ENCODE results near the gene C6orf62. TPM values are rescaled to one million over a fixed set of nuclear protein-coding genes. Genes with fewer than 3 reads are reported as not detected.

Gene C6orf62
- polyA plus RNA-seq, 2 of the 4 experiments (the other 2 are of a cell fraction) = 66.3 to 73.4 TPM

DNA sequence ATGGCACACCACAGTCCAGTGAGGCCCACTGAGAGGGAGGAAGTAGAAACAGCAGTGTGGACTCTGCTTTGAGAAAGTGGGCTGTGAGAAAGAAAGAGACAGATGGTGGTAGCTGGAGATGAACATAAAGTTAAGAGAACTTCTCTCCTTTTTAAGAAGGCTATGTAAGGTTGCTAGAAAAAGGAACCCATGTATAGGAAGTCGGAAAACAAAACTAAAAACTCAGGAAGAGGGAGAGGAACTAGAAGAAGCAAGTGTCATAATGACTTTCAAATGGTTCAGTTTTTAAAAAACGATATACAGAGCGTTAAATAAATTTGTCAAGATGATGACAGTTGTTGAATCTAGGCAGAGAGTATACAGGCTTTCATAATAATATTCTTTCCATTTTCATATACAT lies 30.3 kb upstream of the C6orf62 start:
- WGBS (ENCODE audit: missing lambda C conversion rate) = 57% methylated on average over 3 of the region's 3 CpGs
- DNase-seq (ENCODE audit: low read depth in 1 of 2, low spot score in 1 of 2) = no peak
- Histone ChIP-seq H3K4me2 (no peak overlapping the region), H3K4me3 (no peak overlapping the region), H3K9me3 (0 out of 3 replicates have a peak, but pooled peaks cover 5% of the 10 kb centered on the region), H3K4me1 (no peaks in the 10 kb centered on the region), H3K27ac (no peak overlapping the region)
- POLR2A ChIA-PET = no interaction called here
- ATAC-seq = no peak
- FAIRE-seq = no peak
- CTCF ChIA-PET = interaction anchor here (0.7 kb wide), 1 partner anchor 25 kb away, joined by 4 read pairs; the partner anchor contains the start of gene GMNN
- TF ChIP-seq CHD4 (IDR thresholded peaks at IDR 0.05; ENCODE audit: borderline replicate concordance) (no peak), RARB (CRISPR knock-in tag; IDR thresholded peaks at IDR 0.05) (no peak), HDAC2 (IDR thresholded peaks at IDR 0.05) (no peak), FOSL2 (IDR thresholded peaks at IDR 0.05) (no peak), FOSL2 (CRISPR knock-in tag; IDR thresholded peaks at IDR 0.05) (no peak), MAFK (IDR thresholded peaks at IDR 0.05; ENCODE audit: partially characterized antibody) (no peak), RNF2 (IDR thresholded peaks at IDR 0.05; ENCODE audit: borderline replicate concordance, low read depth) (no peak), HOXA7 (CRISPR knock-in tag; IDR thresholded peaks at IDR 0.05) (no peak), CEBPB (IDR thresholded peaks at IDR 0.05) (no peak), RFX5 (IDR thresholded peaks at IDR 0.05) (no peak), REST (IDR thresholded peaks at IDR 0.05) (no peak), NPAS2 (CRISPR knock-in tag; IDR thresholded peaks at IDR 0.05; ENCODE audit: borderline replicate concordance) (no peak), CBX2 (IDR thresholded peaks at IDR 0.05; ENCODE audit: borderline replicate concordance, low read depth) (no peak), ZC3H11A (IDR thresholded peaks at IDR 0.05) (no peak), HOXB13 (CRISPR knock-in tag; IDR thresholded peaks at IDR 0.05; ENCODE audit: low read depth) (no peak), PHF8 (IDR thresholded peaks at IDR 0.05; ENCODE audit: borderline replicate concordance, low read depth) (no peak), EP300 (IDR thresholded peaks at IDR 0.05) (no peak)
- TF ChIP-seq, protein P1, sequence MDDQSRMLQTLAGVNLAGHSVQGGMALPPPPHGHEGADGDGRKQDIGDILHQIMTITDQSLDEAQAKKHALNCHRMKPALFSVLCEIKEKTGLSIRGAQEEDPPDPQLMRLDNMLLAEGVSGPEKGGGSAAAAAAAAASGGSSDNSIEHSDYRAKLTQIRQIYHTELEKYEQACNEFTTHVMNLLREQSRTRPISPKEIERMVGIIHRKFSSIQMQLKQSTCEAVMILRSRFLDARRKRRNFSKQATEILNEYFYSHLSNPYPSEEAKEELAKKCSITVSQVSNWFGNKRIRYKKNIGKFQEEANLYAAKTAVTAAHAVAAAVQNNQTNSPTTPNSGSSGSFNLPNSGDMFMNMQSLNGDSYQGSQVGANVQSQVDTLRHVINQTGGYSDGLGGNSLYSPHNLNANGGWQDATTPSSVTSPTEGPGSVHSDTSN (IDR thresholded peaks at IDR 0.05) = no peak
- TF ChIP-seq, protein P2, sequence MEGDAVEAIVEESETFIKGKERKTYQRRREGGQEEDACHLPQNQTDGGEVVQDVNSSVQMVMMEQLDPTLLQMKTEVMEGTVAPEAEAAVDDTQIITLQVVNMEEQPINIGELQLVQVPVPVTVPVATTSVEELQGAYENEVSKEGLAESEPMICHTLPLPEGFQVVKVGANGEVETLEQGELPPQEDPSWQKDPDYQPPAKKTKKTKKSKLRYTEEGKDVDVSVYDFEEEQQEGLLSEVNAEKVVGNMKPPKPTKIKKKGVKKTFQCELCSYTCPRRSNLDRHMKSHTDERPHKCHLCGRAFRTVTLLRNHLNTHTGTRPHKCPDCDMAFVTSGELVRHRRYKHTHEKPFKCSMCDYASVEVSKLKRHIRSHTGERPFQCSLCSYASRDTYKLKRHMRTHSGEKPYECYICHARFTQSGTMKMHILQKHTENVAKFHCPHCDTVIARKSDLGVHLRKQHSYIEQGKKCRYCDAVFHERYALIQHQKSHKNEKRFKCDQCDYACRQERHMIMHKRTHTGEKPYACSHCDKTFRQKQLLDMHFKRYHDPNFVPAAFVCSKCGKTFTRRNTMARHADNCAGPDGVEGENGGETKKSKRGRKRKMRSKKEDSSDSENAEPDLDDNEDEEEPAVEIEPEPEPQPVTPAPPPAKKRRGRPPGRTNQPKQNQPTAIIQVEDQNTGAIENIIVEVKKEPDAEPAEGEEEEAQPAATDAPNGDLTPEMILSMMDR (IDR thresholded peaks at IDR 0.05) = no peak

GRCh38 chr6:24744911-24745310 lies 26.0 kb upstream of the C6orf62 start:
- FAIRE-seq = no peak
- CTCF ChIA-PET = interaction anchor here (1.8 kb wide), 1 partner anchor 22 kb away, joined by 7 read pairs; no protein-coding TSS in a partner anchor

More at GRCh38 chr6:24744911-24745310, 26.0 kb upstream of the C6orf62 start:
- Histone ChIP-seq H3K4me3 (no peak overlapping the region), H3K9me3 (no peaks in the 10 kb centered on the region), H3K4me1 (peaks cover 19% of the 10 kb centered on the region), H3K27ac (peak overlapping the region in 1 of 2 experiments; percentile 83; a peak in 3 of 6 replicates), H3K4me2 (no peak overlapping the region)
- DNase-seq (ENCODE audit: low read depth in 1 of 2, low spot score in 1 of 2) (no peak), ATAC-seq (no peak)
- POLR2A ChIA-PET = interaction anchor here (1.2 kb wide), 1 partner anchor 24 kb away, joined by 3 read pairs; no protein-coding TSS in a partner anchor
- TF ChIP-seq EHMT2 (IDR thresholded peaks at IDR 0.05; ENCODE audit: low read depth) (no peak), JUNB (IDR thresholded peaks at IDR 0.05) (no peak), BHLHE40 (IDR thresholded peaks at IDR 0.05; ENCODE audit: low read depth, low read length) (no peak), KDM1A (IDR thresholded peaks at IDR 0.05; ENCODE audit: low read depth) (no peak), TFCP2L1 (CRISPR knock-in tag; IDR thresholded peaks at IDR 0.05) (no peak), TP53 (CRISPR knock-in tag; IDR thresholded peaks at IDR 0.05) (no peak), RCOR1 (IDR thresholded peaks at IDR 0.05; ENCODE audit: low read depth, low read length) (no peak), CBX8 (IDR thresholded peaks at IDR 0.05) (no peak), MYC (IDR thresholded peaks at IDR 0.05; ENCODE audit: borderline replicate concordance, low read length) (no peak)
- 85% methylated on average over 5 of the region's 5 CpGs for WGBS (ENCODE audit: missing lambda C conversion rate)

All from A549 (cell line).